HepG2 (cell line): ENCODE results near the gene ASTN1. TPM values are rescaled to one million over a fixed set of nuclear protein-coding genes. Genes with fewer than 3 reads are reported as not detected.

ENCODE experiments used
- AHDC1 ChIP-seq: sonication (generic); formaldehyde crosslinking; IDR thresholded peaks from 2 replicates; pipeline ENCODE4 v1.5.1; 2020; ENCODE audit warnings: mild to moderate bottlenecking, missing genetic modification reagents, borderline replicate concordance
- AKNA ChIP-seq: sonication (generic); formaldehyde crosslinking; IDR thresholded peaks from 2 replicates; pipeline ENCODE4 v1.4.0; 2020; ENCODE audit warnings: missing genetic modification reagents, borderline replicate concordance
- ATF1 ChIP-seq: IDR thresholded peaks from 2 replicates; pipeline ENCODE4 v1.6.1; 2016; ENCODE audit warnings: mild to moderate bottlenecking, control low read depth
- DR1 ChIP-seq: sonication (generic); formaldehyde crosslinking; IDR thresholded peaks from 2 replicates; pipeline ENCODE4 v1.8.0; 2021; ENCODE audit warnings: mild to moderate bottlenecking, missing genetic modification reagents, inconsistent platforms
- EED ChIP-seq: sonication (generic); formaldehyde crosslinking; IDR thresholded peaks from 2 replicates; pipeline ENCODE4 v1.5.0; 2020; ENCODE audit warnings: mild to moderate bottlenecking, missing genetic modification reagents
- HDAC2 ChIP-seq: sonication (generic); formaldehyde crosslinking; IDR thresholded peaks from 2 replicates; pipeline ENCODE4 v1.4.0; 2020; ENCODE audit warnings: missing genetic modification reagents
- KDM2A ChIP-seq: sonication (generic); formaldehyde crosslinking; IDR thresholded peaks from 2 replicates; pipeline ENCODE4 v1.4.0; 2020; ENCODE audit warnings: low read depth, missing genetic modification reagents, borderline replicate concordance
- SNAPC4 ChIP-seq: sonication (generic); formaldehyde crosslinking; IDR thresholded peaks from 2 replicates; pipeline ENCODE4 v1.4.0; 2020; ENCODE audit warnings: mild to moderate bottlenecking, missing genetic modification reagents
- SRSF9 ChIP-seq: fragments of 200-400 bp; formaldehyde crosslinking; IDR thresholded peaks from 2 replicates; pipeline ENCODE4 v1.6.1; 2018; ENCODE audit warnings: borderline replicate concordance, mild to moderate bottlenecking, low read depth, low read length; ENCODE audit not compliant: insufficient read depth, poor library complexity, severe bottlenecking
- ZBTB3 ChIP-seq: sonication (generic); formaldehyde crosslinking; IDR thresholded peaks from 2 replicates; pipeline ENCODE4 v1.4.0; 2020; ENCODE audit warnings: low read depth, mild to moderate bottlenecking, moderate library complexity, missing genetic modification reagents, borderline replicate concordance
- ZNF326 ChIP-seq: sonication (generic); formaldehyde crosslinking; IDR thresholded peaks from 2 replicates; pipeline ENCODE4 v1.4.0; 2020; ENCODE audit warnings: missing genetic modification reagents, borderline replicate concordance
- ZNF674 ChIP-seq: sonication (generic); formaldehyde crosslinking; IDR thresholded peaks from 2 replicates; pipeline ENCODE4 v1.5.0; 2020; ENCODE audit warnings: low read depth, mild to moderate bottlenecking, missing genetic modification reagents
- polyA plus RNA-seq, 8 experiments: library from polyadenylated mRNA; depleted of rRNA in 3 of 8; stranded (reverse) in 7 of 8; unstranded in 1 of 8; fragments of >200 nt; fragmentation: Illumina TruSeq in 4 of 8; extraction: Trizol in 4 of 8; gene quantifications; 2 replicates each; pipeline versions ENCODE4 v1.2.1 to v1.2.3, GENCODE V29; 2011 to 2016; ENCODE audit warnings: low read depth in 4 of 8, missing spikeins in 1 of 8, mixed read lengths in 1 of 8; ENCODE audit not compliant: insufficient read depth in 1 of 8
- total RNA-seq, 5 experiments: library from RNA; depleted of rRNA; stranded (reverse); fragments of >200 nt; fragmentation: Illumina TruSeq; extraction: Trizol; gene quantifications; 2 replicates each; pipeline ENCODE4 v1.2.3, GENCODE V29; 2016; ENCODE audit warnings: low read depth in 1 of 5
- TF ChIP-seq, protein P1 (sequence below): sonication (generic); formaldehyde crosslinking; IDR thresholded peaks from 2 replicates; pipeline ENCODE4 v1.5.0; 2020; ENCODE audit warnings: mild to moderate bottlenecking, low read depth, missing genetic modification reagents, borderline replicate concordance

Gene ASTN1
- total and polyA plus RNA-seq, 2 of the 13 experiments (the other 11 are each of a cell fraction or from before 2014, with no cell fraction given): not detected

DNA sequence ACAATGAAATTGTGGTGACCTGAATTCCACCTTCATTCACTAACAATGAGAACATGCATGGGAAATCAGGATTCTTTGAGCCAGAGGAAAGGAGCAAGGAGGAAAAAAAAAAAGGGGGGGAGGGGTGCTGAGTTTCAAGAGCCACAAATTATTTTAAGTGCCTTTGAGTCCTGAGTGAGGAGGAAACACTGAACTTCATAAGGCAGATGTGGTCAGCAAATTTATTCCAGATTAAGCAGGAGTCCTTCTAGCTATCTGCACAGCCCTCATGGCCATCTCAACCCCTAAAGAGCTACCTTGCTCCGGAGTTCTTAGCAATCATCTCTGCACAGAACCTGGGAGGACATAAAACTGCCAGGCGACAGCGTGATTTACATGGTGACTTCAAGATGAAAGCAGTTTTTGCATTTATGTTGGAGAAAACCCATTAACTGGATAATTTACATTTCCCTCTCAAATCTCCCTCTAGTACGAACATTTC lies 21.7 kb downstream of the ASTN1 start (continued):
- TF ChIP-seq AKNA (CRISPR knock-in tag) (no peak), ZNF674 (CRISPR knock-in tag) (no peak), SNAPC4 (no peak), SRSF9 (no peak), ZBTB3 (CRISPR knock-in tag) (no peak), AHDC1 (no peak), DR1 (CRISPR knock-in tag) (no peak), ATF1 (CRISPR knock-in tag) (no peak), HDAC2 (no peak), ZNF326 (no peak), EED (CRISPR knock-in tag) (no peak), KDM2A (CRISPR knock-in tag) (no peak)
- TF ChIP-seq, protein P1, sequence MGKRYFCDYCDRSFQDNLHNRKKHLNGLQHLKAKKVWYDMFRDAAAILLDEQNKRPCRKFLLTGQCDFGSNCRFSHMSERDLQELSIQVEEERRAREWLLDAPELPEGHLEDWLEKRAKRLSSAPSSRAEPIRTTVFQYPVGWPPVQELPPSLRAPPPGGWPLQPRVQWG (CRISPR knock-in tag): no peak
